ENCODE data around the gene CDRT15.
"Not testable (repeated sequence)": the region's sequence is repeated elsewhere in the genome, so short reads cannot be mapped to it uniquely, and the experiment has no call there.

CDRT15 gene

GRCh38 chr17:14205992-14206461 lies 30.6 kb downstream of the CDRT15 start:
- DNase-seq: peak; percentile 61

GRCh38 chr17:14205380-14205779 lies 31.3 kb downstream of the CDRT15 start:
- no peak for DNase-seq

GRCh38 chr17:14204546-14204945 lies 32.1 kb downstream of the CDRT15 start:
- DNase-seq: no peak

- no peak for DNase-seq
These were observed 32.6 kb downstream of the CDRT15 start for GRCh38 chr17:14204084-14204483.

- no peak for DNase-seq
These were observed 33.3 kb downstream of the CDRT15 start for GRCh38 chr17:14203388-14203787.

GRCh38 chr17:14202388-14203166 lies 34.1 kb downstream of the CDRT15 start:
- no peak for DNase-seq

GRCh38 chr17:14201988-14202380 lies 34.7 kb downstream of the CDRT15 start:
- DNase-seq: no peak

GRCh38 chr17:14201021-14201987 lies 35.4 kb downstream of the CDRT15 start:
- DNase-seq: peak; percentile 42

- DNase-seq: no peak
These were observed 36.3 kb downstream of the CDRT15 start for GRCh38 chr17:14200354-14200753.

- DNase-seq: no peak
These were observed 37.1 kb downstream of the CDRT15 start for GRCh38 chr17:14199601-14200000.

- DNase-seq: no peak
These were observed 38.1 kb downstream of the CDRT15 start for GRCh38 chr17:14198575-14198974.

- DNase-seq: no peak
These were observed 38.6 kb downstream of the CDRT15 start for GRCh38 chr17:14198013-14198412.

GRCh38 chr17:14197586-14197985 lies 39.1 kb downstream of the CDRT15 start:
- peak; percentile 55 for DNase-seq

GRCh38 chr17:14197057-14197456 lies 39.6 kb downstream of the CDRT15 start:
- no peak for DNase-seq

- no peak for DNase-seq
These were observed 40.2 kb downstream of the CDRT15 start for GRCh38 chr17:14196377-14196997.

- DNase-seq: not testable (repeated sequence)
These were observed 43.9 kb downstream of the CDRT15 start for GRCh38 chr17:14192636-14193344.

- not testable (repeated sequence) for DNase-seq
These were observed 44.6 kb downstream of the CDRT15 start for GRCh38 chr17:14192039-14192438.

GRCh38 chr17:14191469-14191868 lies 45.2 kb downstream of the CDRT15 start:
- DNase-seq: not testable (repeated sequence)

GRCh38 chr17:14190774-14191173 lies 45.9 kb downstream of the CDRT15 start:
- DNase-seq: not testable (repeated sequence)

- DNase-seq: not testable (repeated sequence)
These were observed 50.2 kb downstream of the CDRT15 start for GRCh38 chr17:14186443-14186842.
